Lower lobe of right lung (tissue), 2 donors: ENCODE results near the gene FILIP1L. TPM values are rescaled to one million over a fixed set of nuclear protein-coding genes. Genes with fewer than 3 reads are reported as not detected.

Experiments
- ATAC-seq, 2 donors: fragments of 200-7000 bp; cut with Tn5 transposase; one replicate each; pipeline ENCODE4 v1.9.1; 2020 to 2022; ENCODE audit warnings: mild to moderate bottlenecking in 2 of 2, moderate library complexity in 2 of 2
- DNase-seq: peaks from one replicate; pipeline ENCODE4 v3.0.0-alpha.2; 2020
- H3K27ac ChIP-seq: fragments of 200-600 bp; one replicate; pipeline ENCODE4 v1.8.0; 2022
- H3K27me3 ChIP-seq: fragments of 200-600 bp; one replicate; pipeline ENCODE4 v1.8.0; 2022; ENCODE audit warnings: low read depth
- H3K36me3 ChIP-seq: fragments of 200-600 bp; one replicate; pipeline ENCODE4 v1.8.0; 2022; ENCODE audit warnings: mild to moderate bottlenecking
- H3K4me1 ChIP-seq: fragments of 200-600 bp; one replicate; pipeline ENCODE4 v1.8.0; 2022
- H3K4me3 ChIP-seq: fragments of 200-600 bp; one replicate; pipeline ENCODE4 v1.8.0; 2022; ENCODE audit warnings: mild to moderate bottlenecking
- H3K9me3 ChIP-seq: fragments of 200-600 bp; one replicate; pipeline ENCODE4 v1.8.0; 2022
- CTCF ChIP-seq: fragments of 200-600 bp; IDR thresholded peaks from one replicate; pipeline ENCODE4 v1.8.0; 2022; ENCODE audit warnings: antibody characterized with exemption, mild to moderate bottlenecking
- intact Hi-C: fragments of 100-400 bp; cut with DNase I; formaldehyde crosslinking; loops from one replicate; pipeline ENCODE4 v1.11.0; 2022
- total RNA-seq: library from RNA; stranded (reverse); fragmentation: NEBNext Ultra II Directional; extraction: Animal tissue kit (Norgen Biotek cat#: 25700); gene quantifications from one replicate; pipeline ENCODE4 v1.2.1, GENCODE V29; 2021
- donor health status: DM: no; HTN: yes; CAD: no; lungs with severe emphysema.

The FILIP1L gene
- total RNA-seq, 1 donor from 2014 or later: 25.0 TPM

GRCh38 chr3:100157685-100158084, 43.4 kb upstream of the FILIP1L start:
- ATAC-seq (no peak), DNase-seq (no peak)
- intact Hi-C loops: no loop called here
- Histone ChIP-seq H3K27ac (no peak overlapping the region), H3K9me3 (peaks cover 15% of the 10 kb centered on the region), H3K4me1 (peaks cover 16% of the 10 kb centered on the region), H3K27me3 (no peaks in the 10 kb centered on the region), H3K36me3 (no peaks in the 10 kb centered on the region), H3K4me3 (no peak overlapping the region)
- TF ChIP-seq CTCF: no peak

GRCh38 chr3:100155590-100155989, 41.3 kb upstream of the FILIP1L start:
- H3K4me3 ChIP-seq: no peak overlapping the region
- DNase-seq (no peak), ATAC-seq (no peak)
- no peaks in the 10 kb centered on the region for H3K27me3 ChIP-seq
- intact Hi-C loops: no loop called here
- peaks cover 15% of the 10 kb centered on the region for H3K9me3 ChIP-seq
- no peak overlapping the region for H3K27ac ChIP-seq
- no peaks in the 10 kb centered on the region for H3K36me3 ChIP-seq
- peaks cover 16% of the 10 kb centered on the region for H3K4me1 ChIP-seq
- no peak for TF ChIP-seq CTCF

GRCh38 chr3:100155128-100155527, 40.8 kb upstream of the FILIP1L start:
- Histone ChIP-seq H3K27me3 (no peaks in the 10 kb centered on the region), H3K4me1 (peaks cover 12% of the 10 kb centered on the region), H3K4me3 (no peak overlapping the region), H3K36me3 (no peaks in the 10 kb centered on the region), H3K27ac (no peak overlapping the region), H3K9me3 (peaks cover 15% of the 10 kb centered on the region)
- ATAC-seq (no peak), DNase-seq (no peak)
- intact Hi-C loops: no loop called here
- no peak for TF ChIP-seq CTCF

- no peak overlapping the region for H3K27ac ChIP-seq
- DNase-seq: no peak
- no peak overlapping the region for H3K4me3 ChIP-seq
- H3K36me3 ChIP-seq: no peaks in the 10 kb centered on the region
- intact Hi-C loops: no loop called here
- no peak for ATAC-seq
- no peaks in the 10 kb centered on the region for H3K27me3 ChIP-seq
- peaks cover 4% of the 10 kb centered on the region for H3K4me1 ChIP-seq
- H3K9me3 ChIP-seq: peaks cover 15% of the 10 kb centered on the region
- TF ChIP-seq CTCF: no peak
These were observed 39.9 kb upstream of the FILIP1L start for GRCh38 chr3:100154171-100154570.

- ATAC-seq: no peak
- H3K4me1 ChIP-seq: no peaks in the 10 kb centered on the region
- no peak overlapping the region for H3K4me3 ChIP-seq
- H3K27me3 ChIP-seq: no peaks in the 10 kb centered on the region
- no peaks in the 10 kb centered on the region for H3K36me3 ChIP-seq
- peaks cover 15% of the 10 kb centered on the region for H3K9me3 ChIP-seq
- H3K27ac ChIP-seq: no peak overlapping the region
- DNase-seq: no peak
- intact Hi-C loops: no loop called here
- no peak for TF ChIP-seq CTCF
These were observed 36.9 kb upstream of the FILIP1L start for GRCh38 chr3:100151024-100151707.
